Fibroblast of lung (primary cell): Measurements from ENCODE around the gene ITIH6. TPM values are rescaled to one million over a fixed set of nuclear protein-coding genes. Genes with fewer than 3 reads are reported as not detected.

ENCODE experiments used
- DNase-seq, 2 donors: peaks; one replicate each; pipeline versions ENCODE4 v3.0.0 to v3.0.0-alpha.2; 2010; ENCODE audit warnings: low read depth in 2 of 2
- H2AFZ ChIP-seq: 2 replicates; pipeline ENCODE4 v1.5.1; 2012; ENCODE audit warnings: low read length, control low read depth, inconsistent platforms
- H3K27ac ChIP-seq: 2 replicates; pipeline ENCODE4 v1.5.1; 2011; ENCODE audit warnings: low read length, control low read depth; ENCODE audit not compliant: insufficient read depth
- H3K27me3 ChIP-seq: 2 replicates; pipeline ENCODE4 v1.5.1; 2011; ENCODE audit warnings: mild to moderate bottlenecking, low read length; ENCODE audit not compliant: control insufficient read depth, insufficient read depth
- H3K36me3 ChIP-seq: 2 replicates; pipeline ENCODE4 v1.5.1; 2011; ENCODE audit warnings: low read length; ENCODE audit not compliant: control insufficient read depth, insufficient read depth
- H3K4me1 ChIP-seq: 2 replicates; pipeline ENCODE4 v1.5.1; 2011; ENCODE audit warnings: low read length; ENCODE audit not compliant: control insufficient read depth, insufficient read depth; ENCODE audit errors: extremely low read depth
- H3K4me2 ChIP-seq: 2 replicates; pipeline ENCODE4 v1.5.1; 2011; ENCODE audit warnings: low read length, control low read depth; ENCODE audit not compliant: insufficient read depth; ENCODE audit errors: extremely low read depth
- H3K4me3 ChIP-seq, 4 experiments: fragments of 200-600 bp in 1 of 4; sonication (generic) in 1 of 4; replicated peaks in 1 of 4; 2 replicates each; pipeline ENCODE4 v1.5.1; 2011 to 2016; ENCODE audit warnings: low read length in 4 of 4, low read depth in 3 of 4, mild to moderate bottlenecking in 3 of 4, control low read depth in 2 of 4, inconsistent platforms in 1 of 4, mixed read lengths in 1 of 4; ENCODE audit not compliant: insufficient read depth in 1 of 4; ENCODE audit errors: control extremely low read depth in 1 of 4
- H3K79me2 ChIP-seq: 2 replicates; pipeline ENCODE4 v1.5.1; 2012; ENCODE audit warnings: mild to moderate bottlenecking, low read length, inconsistent platforms; ENCODE audit not compliant: control insufficient read depth, insufficient read depth
- H3K9ac ChIP-seq: 2 replicates; pipeline ENCODE4 v1.5.1; 2011; ENCODE audit warnings: mild to moderate bottlenecking, low read length, control low read depth; ENCODE audit not compliant: insufficient read depth
- H3K9me3 ChIP-seq: 2 replicates; pipeline ENCODE4 v1.5.1; 2012; ENCODE audit warnings: low read depth, low read length; ENCODE audit not compliant: control insufficient read depth, insufficient read depth
- H4K20me1 ChIP-seq: 2 replicates; pipeline ENCODE4 v1.5.1; 2011; ENCODE audit warnings: low read length; ENCODE audit not compliant: control insufficient read depth, insufficient read depth; ENCODE audit errors: extremely low read depth
- EZH2 ChIP-seq: IDR thresholded peaks from 2 replicates; pipeline ENCODE4 v1.5.1; 2012; ENCODE audit warnings: low read length, control low read depth, mild to moderate bottlenecking; ENCODE audit errors: missing control alignments
- polyA plus RNA-seq, 2 donors: library from polyadenylated mRNA; depleted of rRNA in 1 of 2; stranded (reverse) in 1 of 2; unstranded in 1 of 2; fragments of >200 nt; gene quantifications; 2 replicates each; pipeline ENCODE4 v1.2.1, GENCODE V29; 2011 to 2012; ENCODE audit warnings: missing spikeins in 1 of 2
- total RNA-seq: library from RNA; depleted of rRNA; stranded (reverse); fragments of >200 nt; gene quantifications from 2 replicates; pipeline ENCODE4 v1.2.1, GENCODE V29; 2014
- TF ChIP-seq, protein P1 (sequence below), 2 donors: IDR thresholded peaks in 1 of 2; conservative IDR thresholded peaks in 1 of 2; 1 replicate in 1 of 2; 2 replicates in 1 of 2; pipeline ENCODE4 v1.5.1; 2011 to 2012; ENCODE audit warnings: low read length in 2 of 2, control low read depth in 1 of 2, inconsistent platforms in 1 of 2, low read depth in 1 of 2, mild to moderate bottlenecking in 1 of 2

ITIH6 gene
- total and polyA plus RNA-seq, 2 donors (not counting 1 experiment from before 2014, with no cell fraction given), result not detected

DNA sequence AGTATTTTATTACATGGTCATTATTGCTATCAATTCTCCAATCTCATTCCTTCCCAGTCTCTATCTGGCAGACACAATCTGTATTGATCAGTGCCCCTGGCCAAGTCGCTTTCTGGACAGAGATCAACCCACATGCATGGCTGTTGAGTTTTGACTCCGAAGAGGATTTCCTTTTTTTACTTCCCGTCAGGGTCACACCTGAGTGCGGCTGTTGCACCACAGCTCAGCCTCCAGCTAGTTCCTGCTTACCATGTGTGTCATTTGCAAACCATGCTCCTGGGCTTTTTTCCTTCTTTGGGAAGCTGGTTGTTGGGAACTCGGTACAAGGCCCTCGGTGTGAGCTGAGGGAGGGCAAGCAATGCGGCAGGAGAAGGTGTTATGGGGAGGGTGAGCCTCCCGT lies 21.1 kb upstream of the ITIH6 start:
- H4K20me1 ChIP-seq, result no peaks in the 10 kb centered on the region

DNA sequence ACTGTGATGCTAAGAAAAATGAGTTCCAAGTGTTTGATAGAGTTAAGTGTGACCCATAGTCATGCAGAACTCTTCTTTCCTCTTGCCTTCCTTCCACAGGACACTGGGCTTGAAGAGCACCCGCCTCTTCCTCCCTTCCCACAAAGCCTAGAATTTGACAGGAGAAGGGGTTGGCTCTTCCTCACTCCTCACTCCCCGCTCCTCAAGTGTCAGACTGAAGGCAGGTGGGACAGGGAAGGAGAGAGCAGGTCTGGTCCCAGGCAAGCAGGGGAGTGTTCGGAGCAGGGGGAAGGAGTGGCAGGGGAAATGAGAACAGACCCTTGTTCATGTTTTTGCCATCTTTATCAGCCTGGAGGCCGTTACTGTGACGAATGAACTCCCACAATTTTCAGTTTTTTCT lies 20.2 kb upstream of the ITIH6 start:
- no peaks in the 10 kb centered on the region for H3K27me3 ChIP-seq
- H3K9ac ChIP-seq, result no peak overlapping the region
- no peak for DNase-seq
- no peak overlapping the region for H2AFZ ChIP-seq
- no peaks in the 10 kb centered on the region for H3K36me3 ChIP-seq
- TF ChIP-seq, protein P1, sequence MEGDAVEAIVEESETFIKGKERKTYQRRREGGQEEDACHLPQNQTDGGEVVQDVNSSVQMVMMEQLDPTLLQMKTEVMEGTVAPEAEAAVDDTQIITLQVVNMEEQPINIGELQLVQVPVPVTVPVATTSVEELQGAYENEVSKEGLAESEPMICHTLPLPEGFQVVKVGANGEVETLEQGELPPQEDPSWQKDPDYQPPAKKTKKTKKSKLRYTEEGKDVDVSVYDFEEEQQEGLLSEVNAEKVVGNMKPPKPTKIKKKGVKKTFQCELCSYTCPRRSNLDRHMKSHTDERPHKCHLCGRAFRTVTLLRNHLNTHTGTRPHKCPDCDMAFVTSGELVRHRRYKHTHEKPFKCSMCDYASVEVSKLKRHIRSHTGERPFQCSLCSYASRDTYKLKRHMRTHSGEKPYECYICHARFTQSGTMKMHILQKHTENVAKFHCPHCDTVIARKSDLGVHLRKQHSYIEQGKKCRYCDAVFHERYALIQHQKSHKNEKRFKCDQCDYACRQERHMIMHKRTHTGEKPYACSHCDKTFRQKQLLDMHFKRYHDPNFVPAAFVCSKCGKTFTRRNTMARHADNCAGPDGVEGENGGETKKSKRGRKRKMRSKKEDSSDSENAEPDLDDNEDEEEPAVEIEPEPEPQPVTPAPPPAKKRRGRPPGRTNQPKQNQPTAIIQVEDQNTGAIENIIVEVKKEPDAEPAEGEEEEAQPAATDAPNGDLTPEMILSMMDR (conservative IDR thresholded peaks at IDR 0.05 in 1 of 2, IDR thresholded peaks at IDR 0.05 in 1 of 2; ENCODE audit: low read depth in 1 of 2, low read length in 2 of 2), result no peak
- TF ChIP-seq EZH2, result no peak
- H4K20me1 ChIP-seq, result no peaks in the 10 kb centered on the region
- no peak overlapping the region for H3K4me2 ChIP-seq
- H3K4me1 ChIP-seq, result no peaks in the 10 kb centered on the region
- H3K4me3 ChIP-seq, result no peak overlapping the region
- H3K9me3 ChIP-seq, result no peaks in the 10 kb centered on the region
- H3K27ac ChIP-seq, result no peak overlapping the region
- no peaks in the 10 kb centered on the region for H3K79me2 ChIP-seq

More for the DNA sequence above, 21.1 kb upstream of the ITIH6 start:
- H3K4me1 ChIP-seq, result no peaks in the 10 kb centered on the region
- no peak for TF ChIP-seq EZH2
- TF ChIP-seq, protein P1 (conservative IDR thresholded peaks at IDR 0.05 in 1 of 2, IDR thresholded peaks at IDR 0.05 in 1 of 2; ENCODE audit: low read depth in 1 of 2, low read length in 2 of 2), result no peak
- H3K36me3 ChIP-seq, result no peaks in the 10 kb centered on the region
- H3K27ac ChIP-seq, result no peak overlapping the region
- H3K9me3 ChIP-seq, result no peaks in the 10 kb centered on the region
- H3K9ac ChIP-seq, result no peak overlapping the region
- no peaks in the 10 kb centered on the region for H3K27me3 ChIP-seq
- H2AFZ ChIP-seq, result no peak overlapping the region
- no peak for DNase-seq
- no peaks in the 10 kb centered on the region for H3K79me2 ChIP-seq
- H3K4me3 ChIP-seq, result no peak overlapping the region
- H3K4me2 ChIP-seq, result no peak overlapping the region

DNA sequence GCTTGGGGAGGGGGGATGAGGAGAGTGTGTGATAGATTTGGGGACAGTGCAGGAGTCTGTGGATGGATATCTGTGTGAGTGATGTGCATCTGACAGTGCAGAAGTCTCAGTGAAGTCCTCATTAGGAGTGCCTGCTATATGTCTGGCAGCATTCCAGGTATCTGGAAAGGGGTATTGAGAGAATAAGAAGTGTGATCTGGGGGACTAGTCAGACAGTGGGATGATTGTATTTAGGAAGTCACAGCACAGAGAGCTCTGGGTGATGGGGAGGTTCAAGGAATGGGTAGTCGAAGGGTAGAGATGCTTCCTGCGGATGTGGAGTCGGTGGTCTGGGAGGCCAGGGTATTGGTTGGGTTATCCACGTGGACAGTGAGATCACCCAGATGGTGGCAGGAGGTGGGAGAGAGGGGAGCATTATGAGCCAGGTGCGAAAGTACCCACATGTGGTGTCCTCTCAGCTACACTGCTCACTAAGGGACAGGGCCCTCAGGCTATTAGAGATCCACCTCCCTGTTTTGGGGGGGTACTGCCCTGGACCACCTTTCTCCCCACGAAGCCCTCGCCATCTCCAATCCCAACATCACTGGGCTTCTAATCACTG lies 19.3 kb upstream of the ITIH6 start:
- Histone ChIP-seq H3K9ac (no peak overlapping the region), H3K36me3 (no peaks in the 10 kb centered on the region), H3K79me2 (no peaks in the 10 kb centered on the region), H3K27ac (no peak overlapping the region), H2AFZ (no peak overlapping the region), H3K27me3 (no peaks in the 10 kb centered on the region), H4K20me1 (no peaks in the 10 kb centered on the region), H3K4me2 (no peak overlapping the region), H3K4me3 (no peak overlapping the region), H3K9me3 (no peaks in the 10 kb centered on the region), H3K4me1 (no peaks in the 10 kb centered on the region)
- TF ChIP-seq, protein P1 (conservative IDR thresholded peaks at IDR 0.05 in 1 of 2, IDR thresholded peaks at IDR 0.05 in 1 of 2; ENCODE audit: low read depth in 1 of 2, low read length in 2 of 2), result no peak
- TF ChIP-seq EZH2, result no peak
- peak in 1 of 2 donors; percentile 3 for DNase-seq
